Dermis microvascular lymphatic vessel endothelial cell (primary cell): ENCODE measurements around the gene INTS4. TPM values are rescaled to one million over a fixed set of nuclear protein-coding genes. Genes with fewer than 3 reads are reported as not detected.
A peak's percentile ranks its signal among the peaks of the same experiment; 100 is the strongest.
"Not testable (repeated sequence)": the region's sequence is repeated elsewhere in the genome, so short reads cannot be mapped to it uniquely, and the experiment has no call there.

Experiments used
- DNase-seq, 2 donors: peaks; one replicate each; pipeline versions ENCODE4 v3.0.0 to v3.0.0-alpha.2; 2010; ENCODE audit warnings: low read depth in 2 of 2
- total RNA-seq: library from RNA; depleted of rRNA; stranded (reverse); fragments of >200 nt; gene quantifications from 2 replicates; pipeline ENCODE4 v1.2.1, GENCODE V29; 2014

The INTS4 gene
- total RNA-seq, 1 donor from 2014 or later = 27.1 TPM

DNA sequence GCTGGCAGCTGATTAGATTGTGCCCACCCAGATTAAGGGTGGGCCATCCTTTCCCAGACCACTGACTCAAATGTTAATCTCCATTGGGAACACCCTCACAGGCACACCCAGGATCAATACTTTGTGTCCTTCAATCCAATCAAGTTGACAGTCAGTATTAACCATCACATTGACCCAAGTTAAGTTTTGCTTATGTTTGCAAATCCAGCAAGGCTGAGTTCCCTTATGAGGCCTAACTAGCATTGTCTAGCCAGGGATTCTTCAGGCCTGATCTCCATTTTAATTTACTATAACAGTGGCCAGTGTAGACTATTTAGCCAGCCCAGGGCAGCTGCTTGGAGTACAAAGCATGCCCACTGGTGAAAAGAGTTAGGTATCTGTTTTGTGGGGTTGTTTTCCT, 30.9 kb upstream of the INTS4 start:
- no peak for DNase-seq

DNA sequence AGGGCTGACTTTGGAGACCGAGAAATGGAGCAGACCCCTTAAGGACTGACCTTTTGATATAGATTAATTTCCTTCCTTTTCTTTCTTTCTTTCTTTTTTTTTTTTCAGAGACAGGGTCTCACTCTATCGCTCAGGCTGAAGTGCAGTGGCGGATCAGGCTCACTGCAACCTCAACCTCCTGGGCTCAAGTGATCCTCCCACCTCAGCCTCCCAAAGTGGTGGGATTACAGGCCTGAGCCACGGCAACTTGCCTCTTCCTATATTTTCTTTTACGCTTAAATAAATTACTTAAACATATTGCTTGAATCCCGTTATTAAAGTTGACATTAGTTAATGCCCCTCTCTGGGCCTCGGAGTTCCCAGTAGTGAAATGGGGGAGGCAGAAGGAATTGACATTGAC, 29.0 kb upstream of the INTS4 start:
- no peak for DNase-seq

DNA sequence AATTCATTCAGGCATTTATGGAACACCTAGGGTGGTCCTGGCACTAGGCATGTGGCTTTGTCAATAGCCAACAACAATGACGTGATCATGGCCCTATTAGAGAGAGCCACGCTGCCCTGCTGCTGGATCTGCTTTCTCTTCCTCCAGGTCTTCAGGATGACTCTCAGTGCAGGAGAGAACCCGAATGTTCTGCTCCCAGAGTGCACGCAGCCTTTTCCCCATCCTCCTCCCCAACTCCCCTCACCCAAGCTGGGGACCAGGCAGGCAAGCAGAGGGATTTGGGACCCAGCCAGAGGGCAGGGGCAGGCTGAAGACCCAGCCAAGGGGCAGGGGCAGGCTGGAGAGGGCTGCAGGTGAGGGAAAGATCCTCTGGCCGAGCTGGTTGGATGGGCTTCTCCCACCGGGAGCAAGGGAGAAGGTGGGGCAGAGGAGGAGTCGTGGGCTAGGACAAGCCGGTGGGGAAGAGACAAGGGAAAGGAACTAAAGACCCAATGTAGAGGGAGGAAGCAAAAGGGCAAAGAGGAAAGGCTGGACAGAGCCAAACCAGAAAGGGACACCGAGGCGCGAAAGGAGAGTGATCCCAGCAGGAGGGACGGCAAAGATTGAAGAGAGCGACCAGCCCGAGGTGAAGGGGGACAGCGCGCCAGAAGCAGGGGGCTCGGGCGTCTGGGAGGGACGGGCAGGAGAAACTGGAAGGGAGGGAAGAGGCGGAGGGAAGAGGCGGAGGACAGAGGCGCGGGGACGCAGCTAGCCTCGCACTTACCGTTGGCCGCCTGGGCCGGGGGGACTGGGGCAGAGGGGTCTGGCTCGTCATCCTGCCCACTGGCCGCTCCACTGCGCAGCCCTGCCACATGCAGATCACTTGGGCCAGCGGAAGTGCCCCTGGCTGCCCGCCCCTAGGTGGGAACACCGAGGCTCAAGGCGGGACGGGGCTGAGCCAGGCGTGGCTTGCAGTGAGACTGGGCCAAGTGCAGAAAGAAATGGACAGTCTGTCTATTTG, 28.2 kb upstream of the INTS4 start, which contains the start of gene KCTD14:
KCTD14 (minus strand) TSS at position 880 of the 1,000 bp plus-strand sequence; CDS start at position 853, 27 bp downstream.
- DNase-seq = peak in 1 of 2 donors; percentile 18

DNA sequence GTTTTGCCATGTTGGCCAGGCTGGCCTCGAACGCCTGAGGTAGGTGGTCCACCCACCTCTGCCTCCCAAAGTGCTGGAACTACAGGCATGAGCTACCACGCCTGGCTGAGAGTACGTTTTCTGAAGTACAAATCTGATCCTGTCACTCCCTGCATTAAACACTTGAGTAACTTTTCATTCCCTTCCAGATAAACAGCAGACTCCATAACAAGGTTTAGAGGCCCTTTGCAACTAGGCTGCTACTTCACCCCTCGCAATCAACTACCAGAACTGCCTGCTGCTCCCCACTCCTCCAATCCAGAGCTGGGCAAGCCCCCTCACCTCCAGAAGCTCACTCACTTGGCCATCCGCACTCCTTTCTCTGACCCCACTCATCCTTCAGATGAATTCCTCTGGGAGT, 27.1 kb upstream of the INTS4 start:
- DNase-seq = no peak

DNA sequence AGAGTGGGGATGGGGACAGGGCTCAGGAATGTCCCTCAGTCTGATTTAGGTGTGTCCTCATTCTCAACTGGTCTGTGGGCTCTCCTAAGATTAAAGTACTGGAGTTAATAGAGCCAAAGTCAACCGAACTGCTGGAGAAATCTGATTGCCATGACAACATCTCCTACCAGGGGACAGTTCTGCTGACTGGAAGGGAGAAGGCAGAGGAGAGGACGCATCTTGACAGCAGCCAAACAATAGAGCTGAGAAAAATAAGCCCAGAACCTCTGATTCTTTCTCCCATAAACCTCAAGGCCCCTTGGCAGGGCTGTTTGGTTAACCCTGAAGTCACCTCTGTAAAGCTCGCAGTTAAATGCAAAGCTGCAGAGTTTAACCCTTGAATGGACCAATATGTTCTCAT, 25.8 kb upstream of the INTS4 start:
- no peak for DNase-seq

DNA sequence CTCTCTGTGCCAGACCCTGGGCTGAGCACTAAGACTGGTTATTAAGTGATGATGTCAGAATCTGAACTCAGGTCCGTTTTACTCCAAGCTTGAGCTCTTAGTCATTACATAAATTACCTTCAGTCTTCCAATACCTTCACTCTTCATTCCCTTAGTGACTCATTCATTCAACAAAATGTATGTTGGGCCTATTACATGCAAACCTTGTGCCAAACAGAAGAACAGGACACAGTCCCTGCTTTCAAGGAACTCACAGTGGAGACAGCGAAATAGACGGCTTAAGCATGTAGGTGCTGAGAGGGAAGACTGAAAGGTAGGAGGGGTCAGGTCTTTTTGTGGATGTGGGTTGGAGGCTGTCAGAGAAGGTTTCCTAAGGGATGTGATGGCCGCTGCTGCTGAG, 25.3 kb upstream of the INTS4 start:
- DNase-seq = no peak

DNA sequence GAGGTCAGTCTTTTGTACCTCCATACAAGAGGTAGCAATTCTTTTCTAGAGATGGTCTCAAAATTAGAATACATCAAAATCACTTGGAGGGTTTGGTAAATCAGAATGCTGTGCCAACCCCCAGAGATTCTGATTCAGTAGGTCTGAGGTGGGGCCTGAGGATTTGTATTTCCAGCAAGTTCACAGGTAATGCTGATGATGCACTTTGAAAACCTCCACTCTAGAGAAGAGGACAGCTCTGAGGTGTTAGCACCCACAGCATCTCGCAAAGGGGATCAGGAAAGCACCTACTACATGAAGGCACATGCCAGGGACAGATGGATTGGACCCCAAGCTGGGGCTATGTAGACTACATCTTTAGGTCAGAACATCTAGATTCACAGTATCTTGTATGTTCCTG, 21.4 kb upstream of the INTS4 start:
- DNase-seq = no peak

DNA sequence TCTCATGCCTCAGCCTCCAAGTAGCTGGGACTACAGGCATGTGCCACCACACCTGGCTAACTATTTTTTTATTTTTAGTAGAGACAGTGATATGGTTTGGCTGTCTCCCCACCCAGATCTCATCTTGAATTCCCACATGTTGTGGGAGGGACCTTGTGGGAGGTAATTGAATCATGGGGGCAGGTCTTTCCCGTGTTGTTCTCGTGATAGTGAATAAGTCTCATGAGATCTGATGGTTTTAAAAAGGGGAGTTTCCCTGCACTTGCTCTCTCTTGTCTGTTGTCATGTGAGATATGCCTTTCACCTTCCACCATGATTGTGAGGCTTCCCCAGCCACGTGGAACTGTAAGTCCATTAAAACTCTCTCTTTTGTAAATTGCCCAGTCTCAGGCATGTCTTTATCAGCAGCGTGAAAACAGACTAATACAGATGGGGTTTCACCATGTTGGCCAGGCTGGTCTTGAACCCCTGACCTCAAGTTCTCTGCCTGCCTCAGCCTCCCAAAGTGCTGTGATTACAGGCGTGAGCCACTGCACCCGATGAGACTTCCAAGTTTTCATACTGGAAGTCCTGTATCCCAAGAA, 20.6 kb upstream of the INTS4 start:
- not testable (repeated sequence) for DNase-seq

DNA sequence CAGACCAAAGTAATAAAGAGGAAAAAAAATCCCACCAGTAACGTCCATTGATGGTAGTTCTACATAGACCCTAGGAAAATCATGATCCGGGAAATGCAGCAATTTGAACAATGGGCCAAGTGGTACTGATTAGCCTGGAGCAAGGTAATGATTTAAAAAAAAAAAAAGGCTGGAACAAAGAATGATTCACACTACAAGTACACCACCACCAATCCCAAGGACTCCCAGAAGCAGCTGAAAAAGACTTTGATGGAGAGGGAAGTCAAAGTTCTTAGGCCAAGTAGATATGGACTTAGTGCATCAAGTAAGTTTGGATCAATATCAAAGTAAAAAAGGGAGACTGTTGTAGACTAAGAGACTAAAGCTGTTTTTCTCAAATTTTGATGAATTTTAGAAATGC, 16.8 kb upstream of the INTS4 start:
- DNase-seq = no peak

DNA sequence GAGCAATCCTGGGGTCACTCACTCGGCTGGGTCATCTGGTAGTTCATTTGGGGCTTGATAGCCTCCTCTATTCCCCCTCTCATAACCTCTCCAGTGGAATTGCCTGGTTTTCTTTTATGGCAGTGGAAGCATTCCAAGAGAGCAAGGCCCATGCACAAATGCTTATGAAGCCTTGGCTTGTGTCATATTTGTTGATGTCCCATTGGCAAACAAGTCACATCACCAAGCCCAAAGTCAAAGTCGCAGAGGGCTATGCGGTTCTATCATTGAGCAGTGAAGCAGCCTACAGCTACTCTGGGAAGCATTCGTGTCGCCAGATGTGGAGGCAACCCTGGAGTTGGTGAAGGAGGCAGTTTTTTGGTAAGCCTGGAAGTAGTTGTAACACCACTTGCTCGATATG, 16.3 kb upstream of the INTS4 start:
- no peak for DNase-seq

DNA sequence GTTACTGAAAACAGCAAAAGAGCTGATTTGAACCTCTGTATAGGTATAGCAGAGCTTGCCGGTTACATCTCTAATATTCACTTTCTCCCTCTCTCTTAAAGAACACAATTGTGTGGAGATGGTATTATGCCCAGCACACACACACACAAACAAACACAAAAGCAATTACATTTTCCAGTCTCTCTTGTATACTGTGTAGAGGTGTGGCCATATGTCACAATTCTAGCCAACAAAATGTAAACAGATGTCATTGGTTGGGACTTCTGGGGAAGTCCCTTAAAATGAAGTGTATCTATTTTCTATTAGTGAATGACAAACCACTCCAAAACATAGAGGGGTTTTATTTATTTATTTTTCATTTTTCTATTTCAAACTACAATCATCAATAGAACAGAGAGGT, 15.8 kb upstream of the INTS4 start:
- DNase-seq = no peak

DNA sequence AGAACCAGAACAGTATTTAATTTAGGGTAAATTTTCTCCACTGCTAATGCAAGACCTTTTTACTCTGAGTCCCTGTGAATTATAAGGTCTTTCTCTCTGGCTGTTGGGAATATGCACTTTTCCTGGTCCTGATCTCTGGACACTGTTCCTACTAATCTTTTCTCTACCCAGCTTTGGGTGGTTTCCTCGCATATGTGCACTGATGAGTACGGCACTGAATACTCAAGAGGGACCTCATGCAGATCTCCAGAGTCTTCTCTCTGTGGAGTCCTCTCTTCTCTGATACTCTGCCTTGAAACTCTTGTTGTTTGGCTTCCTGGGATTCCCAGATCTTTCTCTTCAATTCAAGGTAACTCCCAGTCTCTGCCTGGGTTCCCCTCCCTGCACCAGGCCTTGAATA, 14.6 kb upstream of the INTS4 start:
- DNase-seq = no peak

DNA sequence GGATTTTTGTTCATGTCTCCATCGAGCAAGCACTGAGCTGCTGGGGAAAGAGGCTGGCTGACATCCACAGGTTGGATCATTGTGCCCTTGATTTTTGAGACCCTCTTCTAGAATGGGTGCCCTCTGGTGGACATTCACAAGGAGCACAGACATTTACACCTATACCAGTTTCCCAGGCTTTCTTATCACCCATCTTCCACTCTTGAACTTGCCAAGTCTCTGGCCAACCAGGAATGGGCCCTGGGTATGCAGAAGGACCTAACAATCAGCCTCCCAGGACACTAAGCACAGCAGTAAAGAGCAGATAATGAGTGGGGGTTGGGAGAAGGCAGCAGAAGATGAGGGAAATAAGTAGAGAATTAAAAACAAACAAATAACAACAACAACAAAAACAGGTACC, 5.7 kb upstream of the INTS4 start:
- DNase-seq = peak; percentile 55 to 80

DNA sequence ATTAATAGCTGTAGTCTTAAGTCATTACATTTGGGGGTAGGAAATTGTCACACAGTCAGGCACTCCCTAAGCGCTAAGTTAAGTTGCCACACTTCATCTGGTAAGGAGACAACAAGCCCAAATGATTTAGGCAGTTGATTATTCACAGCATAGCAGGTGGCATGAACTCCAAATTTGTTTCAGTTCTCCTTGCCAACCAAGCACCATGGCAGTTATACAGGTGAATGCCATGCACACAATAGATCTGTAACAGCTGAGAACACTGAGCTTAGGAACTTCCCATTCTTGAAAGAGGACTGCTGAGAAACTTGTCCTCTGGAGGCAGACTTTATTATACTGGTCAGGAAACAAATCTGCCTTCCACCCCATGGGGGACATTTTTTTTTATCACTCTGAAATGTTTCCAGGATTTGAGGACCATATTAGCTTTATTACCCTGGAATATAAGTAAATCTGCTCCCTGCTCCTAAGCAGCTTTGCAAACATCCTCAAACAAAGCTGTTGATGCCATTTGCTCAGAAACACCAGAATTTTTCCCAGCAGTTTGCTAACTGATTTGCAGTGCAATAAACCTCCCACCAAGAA, 5.1 kb upstream of the INTS4 start:
- DNase-seq = no peak

DNA sequence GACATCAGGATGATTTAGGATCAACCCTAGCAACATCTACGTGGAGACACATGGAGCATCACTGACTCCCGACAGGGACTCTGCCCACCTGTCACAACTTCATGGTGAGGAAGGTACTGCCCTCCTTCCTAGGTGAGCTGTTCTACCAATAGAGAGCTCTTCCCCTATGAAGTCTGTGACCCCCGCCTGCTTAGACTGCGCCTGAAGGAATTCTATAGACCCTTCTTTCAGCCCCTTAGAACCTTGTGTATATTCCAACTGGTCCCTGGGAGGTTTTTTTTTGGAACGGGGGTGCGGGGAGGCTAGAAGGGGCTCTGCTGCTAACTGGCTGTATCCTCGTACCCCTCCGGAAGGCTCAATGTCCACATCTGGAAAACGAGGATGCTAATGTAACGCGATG, 566 bp downstream of the INTS4 start:
- no peak for DNase-seq

DNA sequence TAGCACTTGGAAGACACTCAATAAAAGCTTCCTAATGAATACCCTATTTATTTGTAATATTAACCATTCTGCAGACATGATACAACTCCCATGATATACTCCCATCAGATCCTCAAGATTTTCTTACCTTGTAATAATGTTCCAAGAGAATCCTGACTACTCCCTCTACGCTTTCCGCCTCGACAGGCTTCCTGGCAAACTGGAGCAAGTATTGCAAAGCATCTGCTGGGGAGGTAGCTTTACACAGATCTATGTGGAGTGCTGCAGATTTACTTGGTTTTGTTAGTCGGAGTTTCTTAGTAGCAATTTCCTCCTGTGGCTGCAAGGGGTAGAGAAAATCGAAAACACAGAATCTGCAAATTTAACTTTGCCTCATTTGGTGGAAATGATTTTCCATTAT, 3.5 kb downstream of the INTS4 start:
- DNase-seq = no peak

DNA sequence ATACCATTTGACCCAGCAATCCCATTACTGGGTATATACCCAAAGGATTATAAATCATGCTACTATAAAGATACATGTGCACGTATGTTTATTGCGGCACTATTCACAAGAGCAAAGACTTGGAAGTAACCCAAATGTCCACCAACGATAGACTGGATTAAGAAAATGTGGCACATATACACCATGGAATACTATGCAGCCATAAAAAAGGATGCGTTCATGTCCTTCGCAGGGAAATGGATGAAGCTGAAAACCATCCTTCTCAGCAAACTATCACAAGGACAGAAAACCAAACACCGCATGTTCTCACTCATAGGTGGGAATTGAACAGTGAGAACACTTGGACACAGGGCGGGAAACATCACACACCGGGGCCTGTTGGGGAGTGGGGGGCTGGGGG, 8.0 kb downstream of the INTS4 start:
- DNase-seq = not testable (repeated sequence)

DNA sequence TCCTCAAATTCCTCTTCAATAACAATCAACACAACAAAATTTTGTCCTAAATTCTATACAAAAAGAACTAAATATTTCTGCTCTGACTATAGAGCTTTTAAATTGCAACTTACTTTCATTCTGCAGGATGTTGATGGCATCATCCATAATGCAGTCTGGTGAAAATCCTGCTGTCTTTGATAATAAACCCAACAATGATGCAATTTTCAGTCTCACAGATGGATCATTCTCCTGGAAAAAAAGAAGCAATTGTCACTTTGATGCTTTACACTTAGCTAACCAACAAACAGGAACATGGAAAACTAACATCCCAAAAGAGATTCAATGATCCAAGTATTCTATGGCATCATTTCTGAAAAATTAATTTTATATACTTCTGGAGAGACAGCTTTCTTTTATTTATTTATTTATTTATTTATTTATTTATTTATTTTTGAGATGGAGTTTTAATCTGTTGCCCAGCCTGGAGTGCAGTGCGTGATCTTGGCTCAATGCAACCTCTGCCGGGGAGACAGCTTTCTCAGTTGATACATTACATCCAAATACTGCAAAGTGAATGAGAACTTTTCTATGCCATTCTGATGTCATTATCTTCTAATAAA, 13.0 kb downstream of the INTS4 start:
- DNase-seq = no peak

DNA sequence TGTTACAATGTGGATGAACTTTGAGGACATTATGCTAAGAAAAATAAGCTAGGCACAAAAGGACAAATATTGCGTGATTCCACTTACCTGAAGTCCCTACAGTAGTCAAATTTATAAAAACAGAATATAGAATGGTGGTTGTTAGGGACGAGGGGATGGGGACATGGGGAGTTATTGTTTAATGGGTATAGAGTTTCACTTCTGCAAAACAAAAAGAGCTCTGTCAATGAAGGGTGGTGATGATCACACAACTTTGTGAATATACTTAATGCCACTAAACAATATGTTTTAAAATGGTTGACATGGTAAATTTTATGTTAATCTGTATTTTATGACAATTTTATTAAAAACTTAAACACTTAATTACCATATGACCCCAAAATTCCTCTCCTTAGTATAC, 26.1 kb downstream of the INTS4 start:
- no peak for DNase-seq

DNA sequence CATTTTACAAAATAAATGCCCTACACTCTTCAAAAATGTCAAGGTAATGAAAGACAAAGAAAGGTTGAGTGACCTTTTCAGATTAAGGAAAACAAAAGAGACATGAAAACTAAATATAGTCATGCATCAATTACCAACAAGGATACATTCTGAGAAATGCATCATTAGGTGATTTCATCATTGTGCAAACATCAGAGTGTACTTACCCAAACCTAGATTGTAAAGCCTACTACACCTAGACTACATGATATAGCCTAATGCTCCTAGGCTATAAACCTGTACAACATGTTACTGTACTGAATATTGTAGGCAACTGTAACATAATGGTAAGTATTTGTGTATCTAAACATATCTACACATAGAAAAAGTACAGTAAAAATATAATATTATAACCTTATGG, 26.7 kb downstream of the INTS4 start:
- no peak for DNase-seq

DNA sequence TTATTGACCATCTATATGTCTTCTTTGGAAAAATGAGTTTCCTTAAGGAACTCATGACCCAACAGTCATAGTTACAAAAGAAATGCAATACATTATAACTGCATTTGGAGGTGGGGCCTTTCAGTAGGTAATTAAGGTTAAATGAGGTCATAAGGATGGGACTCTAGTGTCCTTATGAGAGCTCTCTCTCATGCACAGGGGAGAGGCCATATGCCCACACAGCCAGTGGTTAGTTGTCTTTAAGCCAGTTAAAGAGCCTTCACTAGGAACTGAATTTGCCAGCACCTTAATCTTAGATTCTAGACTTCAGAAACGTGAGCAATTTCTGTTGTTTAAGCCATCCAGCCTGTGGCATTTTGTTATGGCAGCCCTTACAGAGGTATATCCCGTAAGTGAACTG, 27.3 kb downstream of the INTS4 start:
- DNase-seq = no peak

DNA sequence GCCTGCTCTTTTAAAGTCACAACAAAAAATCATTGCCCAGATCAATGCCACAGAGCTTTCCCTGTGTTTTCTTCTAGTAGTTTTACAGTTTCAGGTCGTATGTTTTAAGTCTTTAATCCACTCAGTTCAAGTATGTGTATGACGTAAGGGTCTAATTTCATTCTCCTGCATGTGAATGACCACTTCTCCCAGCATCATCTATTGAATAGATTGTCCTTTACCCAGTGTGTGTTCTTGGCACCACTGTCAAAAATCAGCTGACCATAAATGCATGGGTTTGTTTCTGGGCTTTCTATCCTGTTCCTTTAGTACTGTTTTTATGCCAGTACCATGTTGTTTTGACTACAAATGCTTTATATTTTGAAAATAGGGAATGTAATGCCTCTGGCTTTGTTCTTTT, 28.1 kb downstream of the INTS4 start:
- no peak for DNase-seq
